ENCODE measurements around the gene SRP54.
"Not testable (repeated sequence)": the region's sequence is repeated elsewhere in the genome, so short reads cannot be mapped to it uniquely, and the experiment has no call there.

Gene SRP54

DNA sequence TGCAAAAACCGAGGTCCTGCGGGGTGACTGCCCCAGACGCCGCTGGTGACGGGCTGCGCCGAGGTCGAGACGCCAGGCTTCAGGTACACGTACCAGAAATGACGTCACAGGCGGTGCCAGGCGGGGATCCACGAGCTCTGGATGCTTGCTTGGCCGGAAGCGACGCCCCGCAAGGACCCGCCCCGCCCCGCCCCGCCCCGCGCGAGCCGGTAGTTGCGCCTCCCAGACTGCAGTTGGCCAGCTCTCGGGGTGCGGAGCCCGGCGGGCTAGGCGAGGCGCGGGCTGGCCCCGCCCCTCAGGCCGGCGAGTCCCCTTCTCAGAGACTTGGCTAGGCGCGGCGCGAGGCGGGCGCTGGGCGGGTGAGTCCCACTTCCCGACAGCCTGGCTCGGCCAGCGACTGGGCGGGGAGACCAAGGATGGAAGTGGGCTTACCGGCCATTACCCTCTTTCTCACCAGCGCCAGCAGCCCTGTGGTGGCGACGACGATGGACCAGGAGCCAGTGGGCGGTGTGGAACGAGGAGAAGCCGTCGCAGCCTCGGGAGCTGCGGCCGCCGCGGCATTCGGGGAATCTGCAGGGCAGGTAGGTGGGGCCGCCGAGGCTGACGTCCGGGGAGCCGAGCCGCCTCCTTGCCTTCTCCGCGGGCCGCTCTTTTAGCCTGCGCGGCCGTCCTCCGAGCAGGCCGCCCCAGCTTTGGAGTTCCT lies 63.4 kb downstream of the SRP54 start, which contains the start of gene FAM177A1:
Gene FAM177A1, plus strand, starts transcription at position 225 of the 703 bp plus-strand sequence. Its CDS starts 192 bp downstream, at position 417.
- in situ Hi-C loops (cut with HindIII; ENCODE audit: low sequenced_read_pairs), result no loop called here

DNA sequence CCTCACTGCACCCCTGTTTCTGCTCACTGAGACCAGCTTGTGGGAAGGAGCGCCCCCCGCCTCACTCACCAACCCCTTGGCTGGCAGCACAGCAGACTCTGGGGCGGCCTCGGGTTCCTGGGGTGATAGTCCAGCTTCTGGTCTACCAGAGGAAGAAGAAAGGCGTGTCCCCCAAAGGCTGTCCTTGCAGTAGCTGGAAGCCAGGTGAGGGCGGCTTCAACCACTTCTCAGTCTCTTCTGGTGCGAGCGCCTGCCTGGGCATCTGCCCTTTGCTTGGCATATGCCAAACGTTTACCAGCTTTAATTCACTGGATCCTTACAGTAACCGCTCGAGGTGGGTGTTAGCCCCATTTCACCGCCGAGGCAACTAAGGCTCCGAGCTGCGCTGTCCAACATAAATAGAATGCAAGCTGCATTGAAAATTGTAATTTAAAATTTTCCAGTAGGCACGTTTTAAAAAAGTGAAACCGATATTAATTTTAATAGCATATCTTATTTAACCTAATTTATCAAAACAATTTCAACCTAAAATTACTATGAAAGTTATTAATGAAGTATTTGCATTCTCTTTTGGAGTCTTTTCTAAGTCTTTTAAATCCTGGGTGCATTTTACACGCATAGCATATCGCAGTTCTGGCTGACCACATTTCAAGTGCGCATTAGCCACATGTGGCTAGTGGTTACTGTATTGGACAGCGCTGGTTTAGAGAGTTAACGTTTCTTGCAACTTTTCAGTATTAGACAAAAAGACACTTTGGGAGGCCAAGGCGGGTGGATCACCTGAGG lies 64.2 kb downstream of the SRP54 start:
- in situ Hi-C loops (cut with HindIII; ENCODE audit: low sequenced_read_pairs), result no loop called here

DNA sequence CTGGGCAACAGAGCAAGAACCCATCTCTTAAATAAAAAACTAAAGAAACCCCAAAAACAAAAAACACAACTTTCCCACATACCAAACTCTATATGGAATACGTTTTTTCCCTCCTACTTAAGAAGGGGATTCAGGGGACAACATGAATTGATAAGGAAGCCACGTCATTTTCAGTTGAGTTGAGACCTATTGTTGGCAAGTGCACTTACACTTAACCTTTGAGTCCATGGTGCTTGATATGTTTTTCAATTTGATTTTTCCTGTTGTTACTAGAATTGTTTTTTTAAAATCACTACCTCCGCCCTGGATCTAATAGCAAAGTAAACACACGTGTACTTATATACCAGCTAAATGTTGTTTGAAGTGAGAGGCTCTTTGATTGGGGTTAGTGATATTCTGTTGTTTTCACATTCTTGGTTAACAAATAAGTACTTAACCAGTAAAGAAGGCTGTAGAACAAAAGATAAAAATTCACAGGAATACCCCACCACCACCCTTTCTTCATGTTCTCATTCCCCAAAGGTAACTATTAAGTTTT lies 65.3 kb downstream of the SRP54 start:
- in situ Hi-C loops (cut with HindIII; ENCODE audit: low sequenced_read_pairs), result no loop called here

DNA sequence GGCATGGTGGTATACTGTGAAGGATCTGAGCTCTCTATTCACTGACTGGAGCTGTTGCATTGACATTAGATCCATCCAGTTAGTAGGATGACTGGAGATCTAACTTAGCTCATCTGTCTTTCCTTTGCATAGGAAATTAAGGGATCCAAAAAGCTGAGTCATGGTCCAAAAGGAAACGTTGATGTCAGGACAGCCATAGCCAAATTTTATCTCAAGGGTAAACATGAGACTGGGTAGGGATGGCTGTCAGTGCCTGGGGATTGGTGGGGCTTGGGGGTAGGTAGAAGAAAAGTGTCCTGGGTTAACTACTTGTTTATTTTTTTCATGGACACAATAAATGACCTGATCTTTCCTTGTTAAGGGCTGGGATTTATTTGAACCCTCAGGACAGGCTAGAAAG lies 67.9 kb downstream of the SRP54 start:
- in situ Hi-C loops (cut with HindIII; ENCODE audit: low sequenced_read_pairs), result no loop called here

DNA sequence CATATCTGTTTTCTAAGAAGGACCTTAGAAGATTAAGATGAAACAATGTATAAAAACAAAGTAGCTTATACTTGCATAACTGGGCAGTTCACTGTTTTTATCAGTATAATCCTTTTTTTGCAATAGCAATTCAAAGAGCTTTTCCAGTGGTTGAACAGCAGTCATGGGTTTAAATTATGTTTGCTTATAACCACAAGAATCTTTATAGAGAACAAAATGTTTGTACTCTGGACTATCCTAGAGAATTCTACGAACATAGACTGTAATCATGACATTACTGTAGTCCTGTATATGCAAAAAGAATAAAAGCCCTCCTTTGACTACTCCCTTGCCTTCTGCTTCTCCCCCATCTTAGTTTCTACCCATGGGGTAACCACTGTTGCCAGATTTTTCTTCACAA lies 69.0 kb downstream of the SRP54 start:
- in situ Hi-C loops (cut with HindIII; ENCODE audit: low sequenced_read_pairs), result no loop called here

DNA sequence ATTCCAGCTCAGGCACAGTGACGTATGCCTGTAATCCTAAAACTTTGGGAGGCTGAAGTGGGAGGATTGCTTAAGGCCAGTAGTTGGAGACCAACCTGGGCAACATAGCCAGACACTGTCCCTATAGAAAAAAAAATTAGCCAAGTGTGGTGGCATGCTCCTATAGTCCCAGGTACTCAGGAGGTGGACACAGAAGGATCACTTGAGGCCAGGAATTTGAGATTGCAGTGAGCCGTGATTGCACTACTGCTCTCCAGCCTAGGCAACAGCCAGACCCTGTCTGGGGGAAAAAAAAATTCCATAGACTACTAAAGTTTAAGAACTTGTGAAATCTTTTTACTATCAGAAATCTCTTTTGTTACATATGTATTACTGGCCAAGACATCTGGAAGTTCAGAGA lies 69.8 kb downstream of the SRP54 start:
- in situ Hi-C loops (cut with HindIII; ENCODE audit: low sequenced_read_pairs), result no loop called here

DNA sequence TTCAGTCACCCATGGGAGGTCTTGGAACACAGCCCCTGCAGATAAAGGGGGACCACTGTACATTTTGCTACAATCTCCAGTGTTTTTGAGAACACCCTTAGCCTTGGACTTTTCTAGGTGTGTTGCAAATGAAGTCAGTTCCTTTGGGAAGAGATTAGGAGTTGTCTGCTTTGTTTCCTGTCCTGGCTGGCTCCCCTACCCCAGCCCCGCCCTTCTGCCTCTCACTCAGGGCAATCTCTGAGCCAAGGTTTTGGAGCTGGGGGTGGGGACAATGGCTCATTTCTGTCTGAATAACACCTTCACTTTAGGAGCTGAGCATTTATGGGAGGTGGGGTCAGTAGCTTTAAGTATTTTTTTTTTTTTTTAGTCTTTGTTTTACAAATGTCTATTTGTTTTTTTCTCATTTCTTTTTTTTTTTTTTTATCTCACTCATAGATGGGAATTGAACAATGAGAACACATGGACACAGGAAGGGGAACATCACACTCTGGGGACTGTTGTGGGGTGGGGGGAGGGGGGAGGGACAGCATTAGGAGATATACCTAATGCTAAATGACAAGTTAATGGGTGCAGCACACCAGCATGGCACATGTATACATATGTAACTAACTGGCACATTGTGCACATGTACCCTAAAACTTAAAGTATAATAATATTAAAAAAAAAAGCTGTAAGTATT lies 78.5 kb downstream of the SRP54 start:
- in situ Hi-C loops (cut with HindIII; ENCODE audit: low sequenced_read_pairs), result not testable (repeated sequence)

DNA sequence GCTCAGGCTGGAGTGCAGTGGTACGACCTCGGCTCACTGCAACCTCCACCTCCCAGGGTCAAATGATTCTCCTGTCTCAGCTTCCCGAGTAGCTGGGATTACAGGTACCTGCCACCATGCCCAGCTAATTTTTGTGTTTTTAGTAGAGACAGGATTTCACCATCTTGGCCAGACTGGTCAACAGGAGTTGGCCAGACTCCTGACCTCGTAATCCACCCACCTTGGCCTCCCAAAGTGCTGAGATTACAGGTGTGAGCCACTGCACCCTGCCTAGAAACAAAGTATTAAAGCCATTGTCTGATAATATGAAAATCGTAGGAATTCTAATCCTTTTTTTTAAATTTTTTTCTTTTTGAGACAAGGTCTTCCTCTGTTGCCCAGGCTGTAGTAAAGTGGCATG lies 82.9 kb downstream of the SRP54 start:
- in situ Hi-C loops (cut with HindIII; ENCODE audit: low sequenced_read_pairs), result not testable (repeated sequence)

DNA sequence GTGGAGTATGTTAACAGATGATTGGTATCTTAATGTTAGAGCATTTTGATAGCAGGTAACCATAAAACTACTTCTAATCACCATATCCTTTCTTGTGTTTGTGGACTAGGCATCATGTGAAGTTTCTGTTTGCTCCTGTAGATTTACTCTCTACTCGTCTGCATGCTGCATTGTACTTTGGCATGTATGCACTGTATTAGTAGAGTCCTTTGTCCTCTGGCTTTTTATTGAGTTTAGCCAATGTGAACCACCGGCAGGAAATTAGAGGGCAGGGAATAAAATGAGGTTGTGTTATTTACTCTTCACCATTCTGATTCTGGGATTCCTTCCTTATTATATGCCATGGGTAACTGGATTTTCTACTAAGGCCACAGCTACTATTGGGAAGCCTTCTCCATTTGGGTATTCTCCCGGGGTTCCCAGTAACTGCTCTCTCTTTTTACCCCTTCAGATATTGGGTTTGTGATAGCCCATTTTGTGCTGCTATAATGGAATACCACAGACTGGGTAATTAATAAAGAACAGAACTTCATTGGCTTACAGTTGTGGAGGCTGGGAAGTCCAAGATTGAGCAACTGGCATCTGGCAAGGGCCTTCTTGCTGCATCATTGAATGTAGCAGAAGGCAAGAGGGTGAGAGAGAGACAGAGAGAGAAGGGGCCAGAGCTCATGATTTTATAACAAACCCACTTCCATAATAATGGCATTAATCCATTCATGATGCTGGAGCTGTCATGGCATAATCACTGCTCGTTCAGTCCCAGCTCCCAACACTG lies 85.6 kb downstream of the SRP54 start:
- in situ Hi-C loops (cut with HindIII; ENCODE audit: low sequenced_read_pairs), result no loop called here

DNA sequence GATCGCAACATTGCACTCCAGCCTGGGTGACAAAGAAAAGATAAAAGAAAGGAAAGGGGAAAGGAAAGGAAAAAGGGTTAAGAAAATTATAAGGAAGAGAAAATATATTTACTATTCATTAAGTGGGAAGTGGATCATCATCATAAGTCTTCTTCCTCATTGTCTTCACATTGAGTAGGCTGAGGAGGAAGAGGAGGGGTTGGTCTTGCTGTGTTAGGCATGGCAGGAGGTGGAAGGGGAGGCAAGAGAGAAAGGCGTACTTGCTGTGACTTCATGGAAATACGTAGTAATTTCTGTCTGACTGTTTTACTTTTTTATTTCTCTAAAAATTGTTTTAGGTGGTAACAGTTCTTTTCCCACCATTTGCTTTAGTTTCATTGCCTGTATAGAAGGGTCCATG lies 89.4 kb downstream of the SRP54 start:
- in situ Hi-C loops (cut with HindIII; ENCODE audit: low sequenced_read_pairs), result no loop called here

DNA sequence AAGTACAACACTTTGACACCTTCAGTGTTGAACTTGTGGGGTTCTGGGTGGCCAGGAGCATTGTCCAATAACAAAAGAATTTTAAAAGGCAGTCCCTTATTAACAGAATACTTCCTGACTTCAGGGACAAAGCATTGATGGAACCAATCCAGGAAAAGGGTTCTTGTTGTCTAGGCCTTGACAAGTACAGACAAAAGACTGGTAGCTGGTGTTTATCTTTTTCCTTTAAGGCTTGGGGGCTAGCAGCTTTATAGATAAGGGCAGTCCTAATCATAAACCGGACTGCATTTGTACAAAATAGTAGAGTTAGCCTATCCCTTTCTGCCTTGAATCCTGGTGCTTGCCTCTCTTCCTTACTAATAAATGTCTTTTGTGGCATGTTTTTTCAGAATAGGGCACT lies 90.7 kb downstream of the SRP54 start:
- in situ Hi-C loops (cut with HindIII; ENCODE audit: low sequenced_read_pairs), result no loop called here

DNA sequence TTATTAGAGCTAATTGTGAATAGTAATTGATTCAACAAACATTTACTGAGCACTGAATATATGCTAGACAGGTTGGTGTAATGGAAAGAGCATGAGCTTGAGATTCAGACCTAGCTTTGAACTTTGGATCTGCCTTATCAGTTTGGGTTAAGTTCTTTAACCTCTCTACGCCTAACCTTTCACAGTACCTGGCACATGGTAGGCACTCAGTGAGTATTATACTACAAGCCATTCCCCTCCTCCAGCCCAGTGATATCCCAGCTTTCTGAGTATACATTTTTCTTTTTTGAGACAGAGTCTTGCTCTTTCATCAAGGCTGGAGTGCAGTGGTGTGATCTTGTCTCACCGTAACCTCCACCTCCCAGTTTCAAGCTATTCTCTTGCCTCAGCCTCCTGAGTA lies 95.3 kb downstream of the SRP54 start:
- in situ Hi-C loops (cut with HindIII; ENCODE audit: low sequenced_read_pairs), result no loop called here
